Mesenchymal stem cell (in vitro differentiated cells and primary cell): ENCODE data around the gene ZFYVE28.
A peak's percentile ranks its signal among the peaks of the same experiment; 100 is the strongest.

Experiments used
- DNase-seq: peaks from one replicate; pipeline ENCODE4 v3.0.0-alpha.2; 2013
- H2AFZ ChIP-seq: one replicate; pipeline ENCODE4 v1.6.1; 2013; ENCODE audit warnings: low read depth, mild to moderate bottlenecking, control low read depth, inconsistent platforms, low read length, moderate library complexity
- H2AK5ac ChIP-seq: 2 replicates; pipeline ENCODE4 v1.6.1; 2013; ENCODE audit warnings: low read length, moderate library complexity, mild to moderate bottlenecking, inconsistent platforms; ENCODE audit not compliant: severe bottlenecking
- H2BK120ac ChIP-seq: one replicate; pipeline ENCODE4 v1.6.1; 2013; ENCODE audit warnings: low read depth, mild to moderate bottlenecking, inconsistent platforms, low read length, moderate library complexity
- H2BK12ac ChIP-seq, 2 experiments: one replicate each; pipeline ENCODE4 v1.6.1; 2013; ENCODE audit warnings: inconsistent platforms in 2 of 2, low read length in 2 of 2, mild to moderate bottlenecking in 2 of 2, moderate library complexity in 2 of 2, control low read depth in 1 of 2
- H2BK15ac ChIP-seq: one replicate; pipeline ENCODE4 v1.6.1; 2013; ENCODE audit warnings: mild to moderate bottlenecking, low read depth, inconsistent platforms; ENCODE audit not compliant: poor library complexity, severe bottlenecking
- H2BK5ac ChIP-seq: 2 replicates; pipeline ENCODE4 v1.6.1; 2013; ENCODE audit warnings: low read depth, mild to moderate bottlenecking, low read length, control low read depth, inconsistent platforms; ENCODE audit not compliant: poor library complexity, severe bottlenecking
- H3K14ac ChIP-seq, 2 experiments: one replicate each; pipeline ENCODE4 v1.6.1; 2013; ENCODE audit warnings: inconsistent platforms in 2 of 2, low read length in 2 of 2, control low read depth in 1 of 2, mild to moderate bottlenecking in 1 of 2, moderate library complexity in 1 of 2
- H3K18ac ChIP-seq, 2 experiments: one replicate each; pipeline ENCODE4 v1.6.1; 2013; ENCODE audit warnings: inconsistent platforms in 2 of 2, low read length in 2 of 2, control low read depth in 1 of 2, low read depth in 1 of 2, mild to moderate bottlenecking in 1 of 2
- H3K23ac ChIP-seq, 2 experiments: one replicate each; pipeline ENCODE4 v1.6.1; 2013; ENCODE audit warnings: inconsistent platforms in 2 of 2, low read length in 2 of 2, mild to moderate bottlenecking in 2 of 2, moderate library complexity in 2 of 2, control low read depth in 1 of 2
- H3K27ac ChIP-seq: 2 replicates; pipeline ENCODE4 v1.5.1; 2013; ENCODE audit warnings: mild to moderate bottlenecking, moderate library complexity, low read length, control low read depth, inconsistent platforms; ENCODE audit not compliant: poor library complexity, severe bottlenecking
- H3K27me3 ChIP-seq, 2 experiments: 2 replicates each; pipeline versions ENCODE4 v1.6.1 to v1.7.0; 2013; ENCODE audit warnings: low read length in 2 of 2, mild to moderate bottlenecking in 2 of 2, moderate library complexity in 2 of 2, control low read depth in 1 of 2, inconsistent platforms in 1 of 2; ENCODE audit not compliant: control insufficient read depth in 1 of 2, insufficient read depth in 1 of 2
- H3K36me3 ChIP-seq, 2 experiments: 2 replicates each; pipeline versions ENCODE4 v1.6.1 to v1.7.0; 2013; ENCODE audit warnings: low read length in 2 of 2, control low read depth in 1 of 2, inconsistent platforms in 1 of 2, low read depth in 1 of 2, mild to moderate bottlenecking in 1 of 2; ENCODE audit not compliant: insufficient read depth in 2 of 2, control insufficient read depth in 1 of 2
- H3K4ac ChIP-seq, 2 experiments: one replicate each; pipeline ENCODE4 v1.6.1; 2013; ENCODE audit warnings: inconsistent platforms in 2 of 2, low read length in 2 of 2, mild to moderate bottlenecking in 2 of 2, moderate library complexity in 2 of 2, control low read depth in 1 of 2, low read depth in 1 of 2
- H3K4me1 ChIP-seq: 2 replicates; pipeline ENCODE4 v1.6.1; 2013; ENCODE audit warnings: low read depth, low read length, control low read depth; ENCODE audit not compliant: control insufficient read depth, insufficient read depth
- H3K4me2 ChIP-seq: 2 replicates; pipeline ENCODE4 v1.6.1; 2013; ENCODE audit warnings: low read length, mild to moderate bottlenecking, inconsistent platforms; ENCODE audit not compliant: poor library complexity, severe bottlenecking
- H3K4me3 ChIP-seq, 2 experiments: 2 replicates each; pipeline versions ENCODE4 v1.5.1 to v1.7.0; 2013; ENCODE audit warnings: low read length in 2 of 2, mild to moderate bottlenecking in 2 of 2, control low read depth in 1 of 2, low read depth in 1 of 2; ENCODE audit not compliant: insufficient read depth in 1 of 2
- H3K79me1 ChIP-seq: replicated peaks from 2 replicates; pipeline ENCODE4 v1.6.1; 2013; ENCODE audit warnings: mild to moderate bottlenecking, control low read depth, low read length, inconsistent platforms; ENCODE audit not compliant: poor library complexity, severe bottlenecking
- H3K9ac ChIP-seq: 2 replicates; pipeline ENCODE4 v1.7.0; 2013; ENCODE audit warnings: mild to moderate bottlenecking, low read length, moderate library complexity
- H3K9me3 ChIP-seq: 2 replicates; pipeline ENCODE4 v1.7.0; 2013; ENCODE audit warnings: mild to moderate bottlenecking, low read length; ENCODE audit not compliant: control insufficient read depth
- H4K8ac ChIP-seq: one replicate; pipeline ENCODE4 v1.6.1; 2013; ENCODE audit warnings: inconsistent platforms, mild to moderate bottlenecking, low read length, moderate library complexity
- H4K91ac ChIP-seq: one replicate; pipeline ENCODE4 v1.6.1; 2013; ENCODE audit warnings: mild to moderate bottlenecking, low read length, inconsistent platforms
- WGBS: methylation state at CpG from one replicate; pipeline ENCODE4 v1.1.7; 2013; ENCODE audit warnings: mixed read lengths; 5-methylcytosine and 5-hydroxymethylcytosine counted together

ZFYVE28 gene

GRCh38 chr4:2402048-2402842 lies 16.2 kb downstream of the ZFYVE28 start:
- H4K8ac ChIP-seq: peak overlapping the region; percentile 45
- WGBS: 27% methylated on average over 27 of the region's 27 CpGs
- H3K14ac ChIP-seq: no peak overlapping the region
- H3K27ac ChIP-seq: peak overlapping the region; percentile 20
- H3K4me1 ChIP-seq: peaks cover 52% of the 10 kb centered on the region
- H2BK12ac ChIP-seq: no peak overlapping the region
- H2AK5ac ChIP-seq: peak overlapping the region; percentile 53
- peaks cover 32% of the 10 kb centered on the region for H3K79me1 ChIP-seq
- H2BK15ac ChIP-seq: no peak overlapping the region
- H2BK5ac ChIP-seq: no peak overlapping the region
- H3K9ac ChIP-seq: peak overlapping the region; percentile 51
- no peak overlapping the region for H4K91ac ChIP-seq
- peak overlapping the region; percentile 43 for H3K4me2 ChIP-seq
- H3K9me3 ChIP-seq: no peaks in the 10 kb centered on the region
- H3K4ac ChIP-seq: no peak overlapping the region
- peak overlapping the region in 1 of 2 experiments; percentile 5 for H3K18ac ChIP-seq
- no peak overlapping the region for H2BK120ac ChIP-seq
- peaks cover 0 to 19% of the 10 kb centered on the region in 2 experiments for H3K36me3 ChIP-seq
- no peak overlapping the region for H3K23ac ChIP-seq
- H3K27me3 ChIP-seq: peaks cover 0 to 9% of the 10 kb centered on the region in 2 experiments
- H3K4me3 ChIP-seq: peak overlapping the region in 1 of 2 experiments; percentile 67
- H2AFZ ChIP-seq: peak overlapping the region; percentile 42
- DNase-seq: peak; percentile 58

GRCh38 chr4:2401610-2401983 lies 16.8 kb downstream of the ZFYVE28 start:
- H3K4ac ChIP-seq: no peak overlapping the region
- H3K79me1 ChIP-seq: peaks cover 30% of the 10 kb centered on the region
- H4K91ac ChIP-seq: no peak overlapping the region
- no peak overlapping the region for H3K27ac ChIP-seq
- H2BK12ac ChIP-seq: no peak overlapping the region
- peaks cover 51% of the 10 kb centered on the region for H3K4me1 ChIP-seq
- H3K23ac ChIP-seq: no peak overlapping the region
- no peak overlapping the region for H2AFZ ChIP-seq
- no peak overlapping the region for H2BK5ac ChIP-seq
- H4K8ac ChIP-seq: no peak overlapping the region
- DNase-seq: no peak
- H3K9ac ChIP-seq: peak overlapping the region; percentile 19
- H3K4me2 ChIP-seq: peak overlapping the region; percentile 43
- peaks cover 0 to 9% of the 10 kb centered on the region in 2 experiments for H3K27me3 ChIP-seq
- no peak overlapping the region for H3K14ac ChIP-seq
- peak overlapping the region; percentile 53 for H2AK5ac ChIP-seq
- no peak overlapping the region for H2BK120ac ChIP-seq
- H3K9me3 ChIP-seq: no peaks in the 10 kb centered on the region
- H2BK15ac ChIP-seq: no peak overlapping the region
- no peak overlapping the region for H3K18ac ChIP-seq
- 66% methylated on average over 15 of the region's 15 CpGs for WGBS
- peaks cover 0 to 19% of the 10 kb centered on the region in 2 experiments for H3K36me3 ChIP-seq
- peak overlapping the region in 1 of 2 experiments; percentile 67 for H3K4me3 ChIP-seq

GRCh38 chr4:2400841-2401609 lies 17.4 kb downstream of the ZFYVE28 start:
- H3K79me1 ChIP-seq: peaks cover 30% of the 10 kb centered on the region
- 80% methylated on average over 14 of the region's 15 CpGs for WGBS
- no peak overlapping the region for H2BK5ac ChIP-seq

DNA sequence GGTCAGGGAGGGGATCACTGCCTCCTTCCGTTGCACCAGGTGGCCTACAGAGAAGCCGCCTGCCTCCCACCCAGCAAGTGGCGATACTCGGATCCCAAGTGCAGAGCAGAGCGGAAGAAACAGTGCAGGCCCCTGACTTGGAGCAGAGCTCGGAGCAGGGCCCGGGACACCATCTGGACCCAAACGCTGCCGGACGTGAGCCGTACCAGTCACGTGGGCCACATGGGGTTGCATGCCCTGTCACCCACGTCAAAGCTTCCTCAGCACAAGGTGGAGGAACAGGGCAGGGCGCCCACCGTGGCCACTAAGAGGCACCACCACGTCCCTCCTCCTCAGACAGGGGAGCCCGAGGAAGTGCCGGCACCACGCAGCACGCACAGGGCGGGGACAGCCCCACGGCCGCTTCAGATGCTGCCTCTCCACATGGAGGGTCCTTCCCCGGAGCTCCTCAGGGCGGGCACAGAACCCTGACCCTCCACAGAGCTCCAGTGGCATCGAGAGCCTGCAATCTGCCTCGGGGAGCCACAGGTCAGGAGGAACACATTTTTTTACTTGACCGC lies 18.7 kb downstream of the ZFYVE28 start:
- H2BK120ac ChIP-seq: no peak overlapping the region
- no peak overlapping the region for H2BK5ac ChIP-seq
- peaks cover 60% of the 10 kb centered on the region for H3K4me1 ChIP-seq
- no peak overlapping the region for H4K8ac ChIP-seq
- H4K91ac ChIP-seq: no peak overlapping the region
- no peak overlapping the region for H2AFZ ChIP-seq
- no peak for DNase-seq
- H3K27me3 ChIP-seq: peaks cover 0 to 17% of the 10 kb centered on the region in 2 experiments
- H3K14ac ChIP-seq: no peak overlapping the region
- peaks cover 26% of the 10 kb centered on the region for H3K79me1 ChIP-seq
- no peak overlapping the region for H3K4ac ChIP-seq
- no peak overlapping the region for H3K23ac ChIP-seq
- 86% methylated on average over 28 of the region's 28 CpGs for WGBS
- peak overlapping the region; percentile 7 for H2AK5ac ChIP-seq
- peaks cover 0 to 13% of the 10 kb centered on the region in 2 experiments for H3K36me3 ChIP-seq
- no peaks in the 10 kb centered on the region for H3K9me3 ChIP-seq
- H3K27ac ChIP-seq: no peak overlapping the region
- H3K9ac ChIP-seq: no peak overlapping the region
- no peak overlapping the region for H2BK12ac ChIP-seq
- H3K4me2 ChIP-seq: no peak overlapping the region
- H3K4me3 ChIP-seq: no peak overlapping the region
- no peak overlapping the region for H3K18ac ChIP-seq
- H2BK15ac ChIP-seq: no peak overlapping the region

More at GRCh38 chr4:2400841-2401609, 17.4 kb downstream of the ZFYVE28 start:
- no peak overlapping the region for H3K18ac ChIP-seq
- H3K4me3 ChIP-seq: no peak overlapping the region
- no peak overlapping the region for H2BK15ac ChIP-seq
- H3K14ac ChIP-seq: no peak overlapping the region
- H2BK120ac ChIP-seq: no peak overlapping the region
- peaks cover 0 to 9% of the 10 kb centered on the region in 2 experiments for H3K27me3 ChIP-seq
- no peak overlapping the region for H3K27ac ChIP-seq
- H3K36me3 ChIP-seq: peaks cover 0 to 19% of the 10 kb centered on the region in 2 experiments
- no peak overlapping the region for H4K8ac ChIP-seq
- peak overlapping the region; percentile 11 for H4K91ac ChIP-seq
- no peak overlapping the region for H3K4ac ChIP-seq
- H3K9ac ChIP-seq: no peak overlapping the region
- no peaks in the 10 kb centered on the region for H3K9me3 ChIP-seq
- no peak overlapping the region for H2BK12ac ChIP-seq
- no peak overlapping the region for H3K23ac ChIP-seq
- H3K4me1 ChIP-seq: peaks cover 49% of the 10 kb centered on the region
- H3K4me2 ChIP-seq: no peak overlapping the region
- H2AK5ac ChIP-seq: peak overlapping the region; percentile 53
- no peak for DNase-seq
- no peak overlapping the region for H2AFZ ChIP-seq
